Osteoblast (primary cell): ENCODE results near the gene ESAM. TPM values are rescaled to one million over a fixed set of nuclear protein-coding genes. Genes with fewer than 3 reads are reported as not detected.
A peak's percentile ranks its signal among the peaks of the same experiment; 100 is the strongest.

Source experiments
- DNase-seq: peaks from one replicate; pipeline ENCODE4 v3.0.0; 2011; ENCODE audit warnings: low spot score, mixed read lengths; ENCODE audit not compliant: insufficient read length; ENCODE audit errors: missing footprints
- H2AFZ ChIP-seq: 2 replicates; pipeline ENCODE4 v1.6.0; 2011; ENCODE audit warnings: mild to moderate bottlenecking, low read length
- H3K27ac ChIP-seq: 2 replicates; pipeline ENCODE4 v1.5.1; 2011; ENCODE audit warnings: mild to moderate bottlenecking, low read depth, low read length, moderate library complexity
- H3K27me3 ChIP-seq: 2 replicates; pipeline ENCODE4 v1.6.0; 2012; ENCODE audit warnings: mild to moderate bottlenecking, control low read depth, inconsistent platforms, low read length, moderate library complexity; ENCODE audit not compliant: insufficient read depth
- H3K36me3 ChIP-seq: 2 replicates; pipeline ENCODE4 v1.5.1; 2011; ENCODE audit warnings: mild to moderate bottlenecking, low read length, control low read depth, moderate library complexity; ENCODE audit not compliant: insufficient read depth
- H3K4me1 ChIP-seq: 2 replicates; pipeline ENCODE4 v1.5.1; 2011; ENCODE audit warnings: mild to moderate bottlenecking, low read length, control low read depth, moderate library complexity; ENCODE audit not compliant: insufficient read depth
- H3K4me2 ChIP-seq: 2 replicates; pipeline ENCODE4 v1.6.0; 2011; ENCODE audit warnings: mild to moderate bottlenecking, low read length; ENCODE audit not compliant: insufficient read depth
- H3K4me3 ChIP-seq: fragments of 200-600 bp; sonication (generic); 3 replicates; pipeline ENCODE4 v1.5.1; 2012; ENCODE audit warnings: mild to moderate bottlenecking, low read length, inconsistent platforms; ENCODE audit not compliant: insufficient read depth
- H3K79me2 ChIP-seq: 2 replicates; pipeline ENCODE4 v1.6.0; 2012; ENCODE audit warnings: mild to moderate bottlenecking, low read length, control low read depth, inconsistent platforms; ENCODE audit not compliant: insufficient read depth
- H3K9me3 ChIP-seq: 2 replicates; pipeline ENCODE4 v1.5.1; 2011; ENCODE audit warnings: low read depth, low read length, control low read depth
- H4K20me1 ChIP-seq: 2 replicates; pipeline ENCODE4 v1.6.0; 2012; ENCODE audit warnings: mild to moderate bottlenecking, low read length, control low read depth; ENCODE audit not compliant: insufficient read depth
- CTCF ChIP-seq: IDR thresholded peaks from 2 replicates; pipeline ENCODE4 v1.5.1; 2011; ENCODE audit warnings: mild to moderate bottlenecking, low read depth, low read length, moderate library complexity; ENCODE audit errors: extremely low read depth
- total RNA-seq: library from RNA; depleted of rRNA; stranded (reverse); fragments of >200 nt; gene quantifications from 2 replicates; pipeline ENCODE4 v1.2.3, GENCODE V29; 2012

The ESAM gene
- total RNA-seq, 1 donor: under 0.01 TPM

- no peak overlapping the region for H3K4me2 ChIP-seq
- no peak overlapping the region for H3K27ac ChIP-seq
- no peaks in the 10 kb centered on the region for H3K79me2 ChIP-seq
- no peak overlapping the region for H2AFZ ChIP-seq
- H3K27me3 ChIP-seq: peaks cover 84% of the 10 kb centered on the region
- no peak for TF ChIP-seq CTCF
- no peaks in the 10 kb centered on the region for H3K36me3 ChIP-seq
- H3K9me3 ChIP-seq: no peaks in the 10 kb centered on the region
- H3K4me3 ChIP-seq: no peak overlapping the region
- H4K20me1 ChIP-seq: no peaks in the 10 kb centered on the region
- DNase-seq: no peak
- peaks cover 9% of the 10 kb centered on the region for H3K4me1 ChIP-seq
Measured at GRCh38 chr11:124719534-124719933, 42.6 kb downstream of the ESAM start.

GRCh38 chr11:124718801-124719200 is 43.3 kb downstream of the ESAM start:
- no peak overlapping the region for H3K4me3 ChIP-seq
- peaks cover 77% of the 10 kb centered on the region for H3K27me3 ChIP-seq
- H3K9me3 ChIP-seq: no peaks in the 10 kb centered on the region
- no peaks in the 10 kb centered on the region for H3K79me2 ChIP-seq
- H3K36me3 ChIP-seq: no peaks in the 10 kb centered on the region
- H4K20me1 ChIP-seq: no peaks in the 10 kb centered on the region
- peak overlapping the region; percentile 85 for H3K4me2 ChIP-seq
- no peak for TF ChIP-seq CTCF
- no peak overlapping the region for H3K27ac ChIP-seq
- peaks cover 9% of the 10 kb centered on the region for H3K4me1 ChIP-seq
- H2AFZ ChIP-seq: no peak overlapping the region
- DNase-seq: no peak

- no peaks in the 10 kb centered on the region for H3K9me3 ChIP-seq
- H3K27me3 ChIP-seq: peaks cover 69% of the 10 kb centered on the region
- DNase-seq: peak; percentile 91
- no peak overlapping the region for H3K27ac ChIP-seq
- H2AFZ ChIP-seq: peak overlapping the region; percentile 58
- no peaks in the 10 kb centered on the region for H3K79me2 ChIP-seq
- H3K4me2 ChIP-seq: peak overlapping the region; percentile 85
- H3K4me3 ChIP-seq: peak overlapping the region; percentile 67
- H4K20me1 ChIP-seq: no peaks in the 10 kb centered on the region
- H3K36me3 ChIP-seq: no peaks in the 10 kb centered on the region
- TF ChIP-seq CTCF: no peak
- peaks cover 9% of the 10 kb centered on the region for H3K4me1 ChIP-seq
Measured at GRCh38 chr11:124717786-124718651, 44.1 kb downstream of the ESAM start.

GRCh38 chr11:124717421-124717785 is 44.7 kb downstream of the ESAM start:
- Histone ChIP-seq H2AFZ (no peak overlapping the region), H3K4me2 (peak overlapping the region; percentile 85), H3K79me2 (no peaks in the 10 kb centered on the region), H3K36me3 (no peaks in the 10 kb centered on the region), H4K20me1 (no peaks in the 10 kb centered on the region), H3K27me3 (peaks cover 63% of the 10 kb centered on the region), H3K4me3 (peak overlapping the region; percentile 67), H3K4me1 (peaks cover 9% of the 10 kb centered on the region), H3K9me3 (no peaks in the 10 kb centered on the region), H3K27ac (no peak overlapping the region)
- DNase-seq: no peak
- no peak for TF ChIP-seq CTCF
